Bone marrow (tissue), 2 donors: ENCODE results near the gene ZAP70.
A peak's percentile ranks its signal among the peaks of the same experiment; 100 is the strongest.

Experiments used
- DNase-seq, 2 donors: peaks; one replicate each; lab custom pipeline; 2025; lab: John Stamatoyannopoulos, UW

ZAP70 gene

DNA sequence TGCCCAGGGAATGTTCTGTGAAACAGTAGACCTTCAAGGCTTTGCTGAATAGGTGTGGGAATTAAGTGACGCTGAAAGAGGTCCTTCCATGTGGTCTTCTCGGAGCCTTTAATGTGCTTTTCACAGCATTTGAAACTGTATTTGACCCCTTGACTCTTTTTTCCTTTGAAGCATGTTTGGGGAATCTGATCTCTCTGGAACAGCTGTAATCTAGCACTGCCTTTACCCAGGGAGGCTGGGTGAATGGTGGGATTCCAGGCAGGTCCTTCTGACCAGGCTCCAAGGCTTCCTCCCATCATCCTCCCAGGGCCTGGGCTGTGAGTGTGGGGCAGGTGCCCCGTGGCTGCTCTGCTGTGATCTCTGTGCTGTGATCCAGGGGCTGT is 4.2 kb downstream of the ZAP70 start:
- DNase-seq = no peak

- peak in 1 of 2 donors; percentile 42 for DNase-seq
These were observed 4.9 kb downstream of the ZAP70 start for GRCh38 chr2:97718051-97718882.

GRCh38 chr2:97718942-97719341 is 5.6 kb downstream of the ZAP70 start:
- DNase-seq = no peak

DNA sequence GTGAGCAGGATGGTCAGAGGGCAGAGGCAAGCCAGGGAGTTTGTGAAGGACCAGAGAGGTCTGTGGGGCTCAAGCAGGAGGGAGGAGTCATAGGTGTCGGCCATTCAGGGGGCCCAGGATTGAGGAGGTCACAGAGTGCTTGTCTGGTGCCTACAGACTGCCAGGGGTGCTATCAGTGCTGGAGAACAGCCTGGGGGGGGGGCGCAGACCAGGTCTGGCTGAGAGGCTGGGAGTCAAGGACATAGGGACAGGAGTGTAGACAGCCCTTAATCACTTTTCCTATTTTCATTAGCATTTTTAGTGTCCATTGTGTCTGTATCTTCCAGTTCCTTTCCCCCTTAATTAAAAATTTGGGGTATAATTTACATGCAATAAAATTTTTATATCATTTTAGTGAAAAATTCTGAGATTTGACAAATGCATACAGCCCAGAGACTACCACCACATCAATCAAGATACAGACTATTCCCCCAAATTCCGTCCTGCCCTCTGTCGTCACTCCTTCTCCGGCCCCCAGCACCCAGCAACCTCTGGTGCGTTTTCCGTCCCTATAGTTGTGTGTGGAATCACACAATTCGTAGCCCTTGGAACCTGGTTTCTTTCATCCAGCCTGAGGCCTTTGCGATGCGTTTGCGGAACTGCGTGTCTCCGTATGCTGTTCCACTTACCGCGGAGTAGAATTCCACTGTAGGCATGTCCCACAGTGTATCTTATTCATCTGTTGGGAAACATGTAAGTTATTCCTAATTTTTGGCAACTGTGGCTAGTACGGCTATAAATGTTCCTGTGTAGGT is 6.2 kb downstream of the ZAP70 start:
- no peak for DNase-seq

GRCh38 chr2:97720746-97721145 is 7.4 kb downstream of the ZAP70 start:
- DNase-seq = no peak

DNA sequence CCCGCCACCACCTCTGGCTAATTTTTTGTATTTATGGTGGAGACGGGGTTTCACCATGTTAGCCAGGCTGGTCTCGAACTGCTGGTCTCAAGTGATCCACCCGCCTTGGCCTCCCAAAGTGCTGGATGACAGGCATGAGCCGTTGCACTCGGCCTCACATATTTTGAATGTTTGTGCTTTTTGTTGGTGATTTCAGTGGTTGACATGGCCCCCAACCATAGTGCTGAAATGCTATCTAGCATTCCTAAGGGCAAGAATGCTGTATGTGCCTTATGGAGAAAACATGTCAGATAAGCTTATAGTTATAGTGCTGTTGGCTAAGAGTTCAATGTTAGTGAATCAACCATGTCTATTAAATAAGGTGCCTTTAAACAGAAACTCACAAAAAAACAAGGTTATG is 8.9 kb downstream of the ZAP70 start:
- no peak for DNase-seq

DNA sequence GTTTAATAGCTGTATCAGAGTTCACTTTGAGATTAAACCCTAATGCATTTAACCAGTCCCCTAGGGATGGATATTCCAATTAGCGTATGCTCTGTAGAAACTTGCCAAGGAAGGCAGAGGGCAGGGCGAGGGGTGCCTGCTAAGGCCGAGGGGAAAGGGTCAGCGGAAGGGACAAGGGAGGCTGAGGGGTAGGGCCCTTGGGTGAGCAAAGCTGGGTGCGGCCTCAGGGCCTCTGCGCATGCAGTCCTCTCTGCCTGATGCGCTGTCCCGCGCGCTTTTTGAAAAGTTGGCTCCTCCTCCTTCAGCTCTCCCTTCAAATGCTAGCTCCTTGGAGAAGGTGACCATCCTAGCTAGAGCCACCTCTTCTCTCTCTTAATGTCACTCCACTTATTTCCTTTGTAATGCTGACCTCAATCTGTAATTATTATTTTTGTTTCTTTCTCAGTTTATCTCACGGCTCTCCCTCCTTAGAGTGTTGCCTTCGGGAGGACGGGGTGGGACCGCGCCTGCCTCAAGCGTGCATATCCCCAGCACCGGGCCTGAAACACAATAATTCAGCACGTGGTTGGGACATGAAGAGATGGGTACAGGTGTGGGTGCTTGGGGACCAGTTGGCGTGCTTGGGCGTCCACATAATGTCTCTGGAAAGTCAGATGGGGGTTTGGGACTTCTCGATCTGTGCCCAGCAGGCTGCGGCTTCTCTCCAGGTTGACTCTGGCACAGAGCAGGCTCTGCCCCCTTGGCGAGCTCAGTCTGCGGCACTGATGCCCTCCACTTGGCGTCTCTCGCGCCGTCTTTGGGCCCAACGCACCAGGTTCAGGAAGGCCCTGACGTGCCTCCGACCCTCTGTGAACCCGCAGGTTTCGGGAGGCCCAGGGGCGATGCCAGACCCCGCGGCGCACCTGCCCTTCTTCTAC is 10.0 kb downstream of the ZAP70 start:
- no peak for DNase-seq

DNA sequence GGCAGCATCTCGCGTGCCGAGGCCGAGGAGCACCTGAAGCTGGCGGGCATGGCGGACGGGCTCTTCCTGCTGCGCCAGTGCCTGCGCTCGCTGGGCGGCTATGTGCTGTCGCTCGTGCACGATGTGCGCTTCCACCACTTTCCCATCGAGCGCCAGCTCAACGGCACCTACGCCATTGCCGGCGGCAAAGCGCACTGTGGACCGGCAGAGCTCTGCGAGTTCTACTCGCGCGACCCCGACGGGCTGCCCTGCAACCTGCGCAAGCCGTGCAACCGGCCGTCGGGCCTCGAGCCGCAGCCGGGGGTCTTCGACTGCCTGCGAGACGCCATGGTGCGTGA is 10.7 kb downstream of the ZAP70 start:
- DNase-seq = no peak

- DNase-seq = no peak
These were observed 11.1 kb downstream of the ZAP70 start for GRCh38 chr2:97724501-97724900.

GRCh38 chr2:97724946-97725688 is 11.7 kb downstream of the ZAP70 start:
- no peak for DNase-seq

GRCh38 chr2:97726261-97727064 is 13.1 kb downstream of the ZAP70 start:
- DNase-seq = no peak

GRCh38 chr2:97727296-97727695 is 13.9 kb downstream of the ZAP70 start:
- DNase-seq = no peak

GRCh38 chr2:97728091-97728731 is 14.8 kb downstream of the ZAP70 start:
- DNase-seq = no peak

DNA sequence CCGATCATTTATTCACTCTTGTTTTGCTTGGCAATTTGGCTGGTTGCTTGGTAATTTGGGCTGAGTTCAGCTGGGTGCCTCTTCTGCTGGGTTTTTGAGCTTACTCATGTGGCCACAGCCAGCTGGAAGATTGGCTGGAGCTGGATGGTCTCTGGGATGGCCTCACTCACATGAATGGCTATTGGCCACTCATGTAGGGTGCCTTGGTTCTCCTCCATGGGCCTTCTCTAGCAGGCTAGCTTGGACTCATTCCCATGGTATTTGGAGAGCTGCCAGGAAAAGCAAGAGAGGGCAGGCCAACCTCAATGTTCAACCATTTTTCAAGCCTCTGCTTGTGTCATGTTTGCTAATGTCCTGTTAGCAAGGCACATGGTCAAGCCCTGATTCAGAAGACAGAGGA is 16.9 kb downstream of the ZAP70 start:
- no peak for DNase-seq

GRCh38 chr2:97731274-97732020 is 18.1 kb downstream of the ZAP70 start:
- DNase-seq = no peak

DNA sequence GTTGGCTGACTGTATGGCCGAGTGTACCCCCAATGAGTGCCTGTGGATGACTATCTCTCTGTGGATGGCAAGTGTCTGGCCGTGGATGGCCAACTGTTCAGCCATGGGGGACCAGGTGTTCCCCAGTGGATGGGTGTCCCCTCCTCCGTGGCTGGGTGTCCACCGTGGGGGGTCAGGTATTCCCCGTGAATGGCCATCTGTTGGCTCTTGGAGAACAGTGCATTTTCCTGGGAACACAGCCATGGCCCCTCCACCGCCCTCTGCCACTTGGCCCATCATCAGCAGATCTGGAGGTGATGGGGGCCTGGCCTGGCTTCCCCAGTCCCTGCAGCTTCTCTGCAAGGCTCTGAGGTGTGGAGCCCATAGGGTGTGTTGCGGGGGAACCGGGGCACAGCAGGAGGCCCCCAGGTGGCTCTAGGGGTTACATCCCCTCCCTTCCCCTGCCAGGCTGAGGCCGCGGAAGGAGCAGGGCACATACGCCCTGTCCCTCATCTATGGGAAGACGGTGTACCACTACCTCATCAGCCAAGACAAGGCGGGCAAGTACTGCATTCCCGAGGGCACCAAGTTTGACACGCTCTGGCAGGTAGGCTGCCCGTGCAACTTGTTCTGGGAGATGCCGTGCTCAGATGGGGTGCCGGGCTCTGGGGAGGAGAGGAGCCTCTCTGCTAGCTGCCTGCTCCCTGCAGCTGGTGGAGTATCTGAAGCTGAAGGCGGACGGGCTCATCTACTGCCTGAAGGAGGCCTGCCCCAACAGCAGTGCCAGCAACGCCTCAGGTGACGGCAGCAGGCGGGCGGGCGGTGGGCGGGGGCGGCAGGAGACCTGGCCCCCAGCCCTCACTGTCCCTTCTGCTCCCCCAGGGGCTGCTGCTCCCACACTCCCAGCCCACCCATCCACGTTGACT is 19.3 kb downstream of the ZAP70 start:
- DNase-seq = no peak

- no peak for DNase-seq
These were observed 20.1 kb downstream of the ZAP70 start for GRCh38 chr2:97733341-97734035.
